A673 (cell line): ENCODE results near the gene WDR37. TPM values are rescaled to one million over a fixed set of nuclear protein-coding genes. Genes with fewer than 3 reads are reported as not detected.

Experiments
- BruUV-seq: library from RNA; stranded (reverse); fragments of 400-500 nt; replicated peaks from 2 replicates; lab custom pipeline; 2021; lab: Mats Ljungman, UMichigan
- CTCF ChIA-PET: fragments of 300-600 bp; sonication (Branson Sonifier 250); formaldehyde crosslinking; loops from one replicate; lab custom pipeline; 2022; ENCODE audit warnings: antibody characterized with exemption; lab: Charles Lee
- POLR2A ChIA-PET: fragments of 300-600 bp; sonication (Branson Sonifier 250); formaldehyde crosslinking; loops from one replicate; lab custom pipeline; 2022; ENCODE audit warnings: antibody characterized with exemption; ENCODE audit not compliant: low non-redundant PET; lab: Charles Lee
- DNase-seq: peaks from one replicate; pipeline ENCODE4 v3.0.0-alpha.2; 2015; ENCODE audit warnings: low spot score
- H3K27ac ChIP-seq: fragments of 200-600 bp; sonication (generic); 2 replicates; pipeline ENCODE4 v1.5.1; 2016; ENCODE audit warnings: mixed run types, low read depth, mild to moderate bottlenecking, mixed read lengths, antibody characterized with exemption, low read length; ENCODE audit not compliant: poor library complexity, severe bottlenecking
- H3K27me3 ChIP-seq: fragments of 200-600 bp; sonication (generic); replicated peaks from 2 replicates; pipeline ENCODE4 v1.6.1; 2017; ENCODE audit warnings: mixed run types, low read depth, mild to moderate bottlenecking, mixed read lengths, antibody characterized with exemption, low read length; ENCODE audit not compliant: insufficient read depth, poor library complexity
- H3K36me3 ChIP-seq: fragments of 200-600 bp; sonication (generic); 2 replicates; pipeline ENCODE4 v1.6.1; 2016; ENCODE audit warnings: mixed run types, mild to moderate bottlenecking, mixed read lengths, antibody characterized with exemption, low read length; ENCODE audit not compliant: insufficient read depth, poor library complexity, severe bottlenecking
- H3K4me1 ChIP-seq: fragments of 200-600 bp; sonication (generic); 2 replicates; pipeline ENCODE4 v1.6.1; 2017; ENCODE audit warnings: mixed run types, mild to moderate bottlenecking, mixed read lengths, antibody characterized with exemption, low read length; ENCODE audit not compliant: insufficient read depth, poor library complexity, severe bottlenecking
- H3K4me3 ChIP-seq: fragments of 200-600 bp; sonication (generic); 2 replicates; pipeline ENCODE4 v1.5.1; 2016; ENCODE audit warnings: low read depth, mixed run types, mild to moderate bottlenecking, mixed read lengths, low read length; ENCODE audit not compliant: poor library complexity, severe bottlenecking
- H3K9me3 ChIP-seq: fragments of 200-600 bp; sonication (generic); 2 replicates; pipeline ENCODE4 v1.6.1; 2016; ENCODE audit warnings: mixed run types, low read depth, mild to moderate bottlenecking, mixed read lengths, antibody characterized with exemption, low read length; ENCODE audit not compliant: poor library complexity, severe bottlenecking
- CTCF ChIP-seq: fragments of 300-800, 200-600 bp; sonication (generic); conservative IDR thresholded peaks from 2 replicates; pipeline ENCODE4 v1.5.1; 2017; ENCODE audit warnings: low read depth, mild to moderate bottlenecking, antibody characterized with exemption, low read length, moderate library complexity, mixed read lengths
- EZH2 ChIP-seq: fragments of 200-600 bp; sonication (generic); IDR thresholded peaks from 2 replicates; pipeline ENCODE4 v1.6.1; 2017; ENCODE audit warnings: borderline replicate concordance, low read depth, mild to moderate bottlenecking, mixed read lengths, antibody characterized with exemption, low read length; ENCODE audit not compliant: poor library complexity, severe bottlenecking
- intact Hi-C: fragments of 100-400 bp; cut with micrococcal nuclease; formaldehyde crosslinking; loops from one replicate; pipeline ENCODE4 v1.10.0; 2022; ENCODE audit not compliant: unreplicated experiment
- total RNA-seq: library from RNA; stranded (reverse); gene quantifications from 2 replicates; pipeline ENCODE4 v1.2.3, GENCODE V29; 2021

Gene WDR37
- total RNA-seq, 1 experiment from 2014 or later = 12.6 TPM

- peaks cover 79% of the 10 kb centered on the region for H3K36me3 ChIP-seq
These were observed 40.5 kb upstream of the WDR37 start for GRCh38 chr10:1015688-1016087.

GRCh38 chr10:1019362-1019761 is 36.8 kb upstream of the WDR37 start:
- BruUV-seq = TSS peak; percentile 10
- Histone ChIP-seq H3K4me3 (no peak overlapping the region), H3K36me3 (peaks cover 44% of the 10 kb centered on the region), H3K27me3 (no peaks in the 10 kb centered on the region), H3K27ac (no peak overlapping the region), H3K9me3 (no peaks in the 10 kb centered on the region), H3K4me1 (no peaks in the 10 kb centered on the region)
- CTCF ChIA-PET = no interaction called here
- intact Hi-C loops = no loop called here
- TF ChIP-seq CTCF (no peak), EZH2 (no peak)
- POLR2A ChIA-PET = no interaction called here
- DNase-seq = no peak

More at GRCh38 chr10:1015688-1016087, 40.5 kb upstream of the WDR37 start:
- no peak for DNase-seq
- intact Hi-C loops = no loop called here
- CTCF ChIA-PET = no interaction called here
- Histone ChIP-seq H3K4me1 (no peaks in the 10 kb centered on the region), H3K4me3 (no peak overlapping the region), H3K27ac (no peak overlapping the region), H3K27me3 (no peaks in the 10 kb centered on the region), H3K9me3 (no peaks in the 10 kb centered on the region)
- TF ChIP-seq EZH2 = no peak
- TF ChIP-seq CTCF = no peak
- BruUV-seq = no TSS peak
- POLR2A ChIA-PET = no interaction called here

GRCh38 chr10:1020460-1020859 is 35.7 kb upstream of the WDR37 start:
- no TSS peak for BruUV-seq
- H3K36me3 ChIP-seq = peaks cover 33% of the 10 kb centered on the region
- DNase-seq = no peak
- no peaks in the 10 kb centered on the region for H3K9me3 ChIP-seq
- ChIA-PET POLR2A (no interaction called here), CTCF (no interaction called here)
- intact Hi-C loops = no loop called here
- TF ChIP-seq EZH2 = no peak
- no peaks in the 10 kb centered on the region for H3K27me3 ChIP-seq
- no peak overlapping the region for H3K27ac ChIP-seq
- H3K4me1 ChIP-seq = no peaks in the 10 kb centered on the region
- H3K4me3 ChIP-seq = no peak overlapping the region

- POLR2A ChIA-PET = no interaction called here
- Histone ChIP-seq H3K27ac (no peak overlapping the region), H3K36me3 (peaks cover 28% of the 10 kb centered on the region), H3K4me1 (no peaks in the 10 kb centered on the region), H3K27me3 (no peaks in the 10 kb centered on the region), H3K4me3 (no peak overlapping the region), H3K9me3 (no peaks in the 10 kb centered on the region)
- no TSS peak for BruUV-seq
- DNase-seq = no peak
- TF ChIP-seq CTCF = no peak
- TF ChIP-seq EZH2 = no peak
- intact Hi-C loops = no loop called here
- CTCF ChIA-PET = no interaction called here
These were observed 35.2 kb upstream of the WDR37 start for GRCh38 chr10:1020958-1021357.
